HG02642 (cell line): ENCODE measurements around the gene OSBPL6.
"Not testable (repeated sequence)": the region's sequence is repeated elsewhere in the genome, so short reads cannot be mapped to it uniquely, and the experiment has no call there.

Experiments
- ATAC-seq: cut with Tn5 transposase; IDR thresholded peaks from one replicate; pipeline ENCODE4 v1.9.1; 2021; ENCODE audit warnings: mild to moderate bottlenecking; ENCODE audit not compliant: unreplicated experiment, poor library complexity

Gene OSBPL6

GRCh38 chr2:178295115-178295514, 100.8 kb downstream of the OSBPL6 start:
- no peak for ATAC-seq

- no peak for ATAC-seq
Measured at GRCh38 chr2:178295906-178296305, 101.6 kb downstream of the OSBPL6 start.

- no peak for ATAC-seq
Measured at GRCh38 chr2:178296394-178297090, 102.2 kb downstream of the OSBPL6 start.

GRCh38 chr2:178297091-178297411, 102.7 kb downstream of the OSBPL6 start:
- no peak for ATAC-seq

- no peak for ATAC-seq
Measured at GRCh38 chr2:178298785-178299212, 104.5 kb downstream of the OSBPL6 start.

GRCh38 chr2:178301649-178302238, 107.4 kb downstream of the OSBPL6 start:
- no peak for ATAC-seq

- no peak for ATAC-seq
Measured at GRCh38 chr2:178304333-178304732, 110.0 kb downstream of the OSBPL6 start.

- ATAC-seq: peak; percentile 97
Measured at GRCh38 chr2:178306352-178307073, 112.2 kb downstream of the OSBPL6 start.

- no peak for ATAC-seq
Measured at GRCh38 chr2:178307650-178308049, 113.3 kb downstream of the OSBPL6 start.

- no peak for ATAC-seq
Measured at GRCh38 chr2:178309541-178309940, 115.2 kb downstream of the OSBPL6 start.

GRCh38 chr2:178315078-178315477, 120.8 kb downstream of the OSBPL6 start:
- ATAC-seq: no peak

- ATAC-seq: no peak
Measured at GRCh38 chr2:178315488-178315948, 121.2 kb downstream of the OSBPL6 start.

- ATAC-seq: no peak
Measured at GRCh38 chr2:178317811-178318210, 123.5 kb downstream of the OSBPL6 start.

- ATAC-seq: no peak
Measured at GRCh38 chr2:178320011-178320585, 125.8 kb downstream of the OSBPL6 start.

GRCh38 chr2:178322068-178322467, 127.8 kb downstream of the OSBPL6 start:
- ATAC-seq: no peak

GRCh38 chr2:178323331-178323730, 129.0 kb downstream of the OSBPL6 start:
- ATAC-seq: not testable (repeated sequence)

- no peak for ATAC-seq
Measured at GRCh38 chr2:178324077-178324476, 129.8 kb downstream of the OSBPL6 start.

GRCh38 chr2:178325268-178325667, 131.0 kb downstream of the OSBPL6 start:
- no peak for ATAC-seq

GRCh38 chr2:178327516-178327915, 133.2 kb downstream of the OSBPL6 start:
- ATAC-seq: no peak

GRCh38 chr2:178328037-178328436, 133.7 kb downstream of the OSBPL6 start:
- ATAC-seq: no peak
